Kidney (tissue), 14 donors: ENCODE measurements around the gene SETD3. TPM values are rescaled to one million over a fixed set of nuclear protein-coding genes. Genes with fewer than 3 reads are reported as not detected.

Source experiments
- DNase-seq, 5 donors: peaks; one replicate each; pipeline ENCODE4 v3.0.0-alpha.2; 2013 to 2020
- FAIRE-seq: peaks from 2 replicates; lab custom pipeline; 2012; peaks lifted over from hg19 to GRCh38; lab: Jason Lieb, UNC
- H3K27ac ChIP-seq, 2 donors: one replicate each; pipeline ENCODE4 v1.7.0; 2013; ENCODE audit warnings: low read depth in 2 of 2, low read length in 2 of 2, inconsistent platforms in 1 of 2
- H3K27me3 ChIP-seq: one replicate; pipeline ENCODE4 v1.7.1; 2013; ENCODE audit warnings: low read length, inconsistent platforms; ENCODE audit not compliant: control insufficient read depth, insufficient read depth
- H3K36me3 ChIP-seq, 3 donors: one replicate each; pipeline versions ENCODE4 v1.7.0 to v1.7.1; 2013; ENCODE audit warnings: low read length in 3 of 3, control low read depth in 1 of 3, inconsistent platforms in 1 of 3; ENCODE audit not compliant: insufficient read depth in 3 of 3, control insufficient read depth in 2 of 3
- H3K4me1 ChIP-seq, 3 donors: one replicate each; pipeline versions ENCODE4 v1.7.0 to v1.7.1; 2013; ENCODE audit warnings: low read length in 3 of 3, inconsistent platforms in 1 of 3, low read depth in 1 of 3; ENCODE audit not compliant: control insufficient read depth in 2 of 3, insufficient read depth in 2 of 3
- H3K4me3 ChIP-seq, 3 donors: one replicate each; pipeline versions ENCODE4 v1.7.0 to v1.8.1; 2013; ENCODE audit warnings: low read length in 3 of 3, control low read depth in 1 of 3, inconsistent platforms in 1 of 3
- H3K9ac ChIP-seq, 3 donors: one replicate each; pipeline versions ENCODE4 v1.7.0 to v1.7.1; 2013; ENCODE audit warnings: low read length in 3 of 3, control low read depth in 1 of 3, inconsistent platforms in 1 of 3
- H3K9me3 ChIP-seq, 3 donors: one replicate each; pipeline versions ENCODE4 v1.7.0 to v1.7.1; 2013; ENCODE audit warnings: low read length in 3 of 3, control low read depth in 1 of 3, inconsistent platforms in 1 of 3; ENCODE audit not compliant: control insufficient read depth in 2 of 3, insufficient read depth in 1 of 3
- intact Hi-C: fragments of 100-400 bp; cut with DNase I; formaldehyde crosslinking; loops from one replicate; pipeline ENCODE4 v1.11.1; 2022
- polyA plus RNA-seq: library from polyadenylated mRNA; stranded (reverse); fragments of 350-450 nt; fragmentation: Illumina TruSeq; extraction: RNeasy Lipid Tissue Mini Kit (QIAGEN cat#74804); gene quantifications from one replicate; pipeline ENCODE4 v1.2.3, GENCODE V29; 2014; ENCODE audit warnings: low read depth, low replicate concordance; ENCODE audit not compliant: insufficient read depth
- total RNA-seq: library from RNA; stranded (reverse); fragmentation: NEBNext Ultra II Directional; extraction: Animal tissue kit (Norgen Biotek cat#: 25700); gene quantifications from one replicate; pipeline ENCODE4 v1.2.1, GENCODE V29; 2021
- TF ChIP-seq, protein P1 (sequence below): IDR thresholded peaks from 3 replicates; pipeline ENCODE4 v1.5.1; 2012; ENCODE audit warnings: mild to moderate bottlenecking, moderate library complexity, borderline replicate concordance; ENCODE audit not compliant: insufficient read depth; ENCODE audit errors: extremely low read depth
- donor health status: control.
- donor health status: control.
- donor health status: control.
- donor health status: control.
- donor health status: control.
- donor health status: DM: yes; HTN: yes; CAD: no.
- donor health status: Normal renal cell carcinoma (clear cell type).

The SETD3 gene
- total and polyA plus RNA-seq, 2 donors from 2014 or later, result 74.0 to 85.6 TPM

DNA sequence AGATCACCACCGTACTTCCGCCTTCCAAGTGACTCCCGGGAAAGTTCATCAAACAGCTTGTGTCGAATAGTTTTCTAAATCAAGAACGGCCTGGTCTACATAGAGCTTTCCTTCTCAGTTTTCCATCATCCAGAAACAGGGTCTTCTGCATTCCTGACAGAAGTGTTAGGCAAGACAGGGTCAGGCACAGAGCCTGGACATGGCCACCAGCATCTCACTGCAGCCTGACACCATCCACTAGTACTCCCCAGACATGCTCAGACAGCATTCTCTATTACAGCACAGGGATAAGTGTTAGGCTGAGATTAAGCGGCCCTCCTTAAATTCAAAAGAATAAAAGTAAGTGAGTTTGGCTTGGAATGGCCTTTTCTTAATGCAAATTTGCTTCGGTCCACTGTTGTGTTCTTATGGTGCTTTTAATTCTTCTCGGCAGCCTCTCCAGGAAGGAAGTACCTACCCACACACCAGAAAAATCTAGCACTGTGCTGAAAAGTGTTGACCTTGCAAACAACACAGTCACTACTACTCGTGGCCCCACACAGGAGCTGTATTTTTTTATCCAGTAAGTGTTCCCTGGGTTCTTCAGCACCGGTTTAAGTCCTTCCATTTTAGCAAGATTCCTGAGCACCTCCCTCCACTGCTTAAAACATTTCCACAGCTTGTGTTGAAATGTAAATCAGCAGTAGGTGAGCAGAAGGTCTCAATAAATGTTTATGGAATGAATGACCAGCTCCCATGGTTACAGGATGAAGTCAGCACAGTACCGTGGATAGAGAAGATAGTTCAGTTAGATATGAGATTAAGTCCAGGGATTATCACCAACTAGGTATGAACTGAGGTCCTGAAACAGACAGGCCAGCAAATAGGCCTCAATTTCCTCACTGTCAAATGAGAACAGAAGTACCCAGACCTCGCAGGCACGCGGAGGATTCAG is 44.1 kb downstream of the SETD3 start:
- no peak for FAIRE-seq
- Histone ChIP-seq H3K36me3 (peaks cover 0 to 26% (median 7%) of the 10 kb centered on the region in 3 donors), H3K9ac (no peak overlapping the region), H3K9me3 (no peaks in the 10 kb centered on the region), H3K27ac (peak overlapping the region; percentile 6 to 39), H3K27me3 (no peaks in the 10 kb centered on the region), H3K4me3 (no peak overlapping the region), H3K4me1 (peaks cover 0 to 28% (median 14%) of the 10 kb centered on the region in 3 donors)
- TF ChIP-seq, protein P1, sequence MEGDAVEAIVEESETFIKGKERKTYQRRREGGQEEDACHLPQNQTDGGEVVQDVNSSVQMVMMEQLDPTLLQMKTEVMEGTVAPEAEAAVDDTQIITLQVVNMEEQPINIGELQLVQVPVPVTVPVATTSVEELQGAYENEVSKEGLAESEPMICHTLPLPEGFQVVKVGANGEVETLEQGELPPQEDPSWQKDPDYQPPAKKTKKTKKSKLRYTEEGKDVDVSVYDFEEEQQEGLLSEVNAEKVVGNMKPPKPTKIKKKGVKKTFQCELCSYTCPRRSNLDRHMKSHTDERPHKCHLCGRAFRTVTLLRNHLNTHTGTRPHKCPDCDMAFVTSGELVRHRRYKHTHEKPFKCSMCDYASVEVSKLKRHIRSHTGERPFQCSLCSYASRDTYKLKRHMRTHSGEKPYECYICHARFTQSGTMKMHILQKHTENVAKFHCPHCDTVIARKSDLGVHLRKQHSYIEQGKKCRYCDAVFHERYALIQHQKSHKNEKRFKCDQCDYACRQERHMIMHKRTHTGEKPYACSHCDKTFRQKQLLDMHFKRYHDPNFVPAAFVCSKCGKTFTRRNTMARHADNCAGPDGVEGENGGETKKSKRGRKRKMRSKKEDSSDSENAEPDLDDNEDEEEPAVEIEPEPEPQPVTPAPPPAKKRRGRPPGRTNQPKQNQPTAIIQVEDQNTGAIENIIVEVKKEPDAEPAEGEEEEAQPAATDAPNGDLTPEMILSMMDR, result no peak
- no peak for DNase-seq
- intact Hi-C loops, result no loop called here

DNA sequence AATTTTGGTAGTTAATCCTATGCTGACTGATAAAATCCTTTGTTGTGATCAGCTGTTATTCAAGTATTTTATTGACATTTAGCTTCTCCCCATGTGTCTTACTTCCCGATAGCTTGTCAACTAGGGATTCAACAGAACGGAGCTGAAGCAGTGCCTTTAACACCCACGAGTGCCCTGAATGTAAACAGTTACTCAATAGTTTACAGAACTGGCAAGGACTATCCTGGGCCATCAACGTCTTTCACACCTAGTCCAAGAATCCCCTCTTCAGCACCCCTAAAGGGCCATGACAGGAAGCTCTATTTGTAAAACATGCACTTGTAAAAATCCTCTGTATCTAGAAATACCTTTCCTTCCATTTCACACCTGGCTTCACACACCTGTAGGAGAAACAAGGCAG is 45.3 kb downstream of the SETD3 start:
- no peak for FAIRE-seq
- peaks cover 0 to 36% (median 20%) of the 10 kb centered on the region in 3 donors for H3K4me1 ChIP-seq
- H3K27ac ChIP-seq, result no peak overlapping the region
- no peak overlapping the region for H3K4me3 ChIP-seq
- intact Hi-C loops, result no loop called here
- TF ChIP-seq, protein P1, result no peak
- peaks cover 0 to 26% (median 7%) of the 10 kb centered on the region in 3 donors for H3K36me3 ChIP-seq
- no peaks in the 10 kb centered on the region for H3K9me3 ChIP-seq
- H3K27me3 ChIP-seq, result no peaks in the 10 kb centered on the region
- H3K9ac ChIP-seq, result no peak overlapping the region
- no peak for DNase-seq

DNA sequence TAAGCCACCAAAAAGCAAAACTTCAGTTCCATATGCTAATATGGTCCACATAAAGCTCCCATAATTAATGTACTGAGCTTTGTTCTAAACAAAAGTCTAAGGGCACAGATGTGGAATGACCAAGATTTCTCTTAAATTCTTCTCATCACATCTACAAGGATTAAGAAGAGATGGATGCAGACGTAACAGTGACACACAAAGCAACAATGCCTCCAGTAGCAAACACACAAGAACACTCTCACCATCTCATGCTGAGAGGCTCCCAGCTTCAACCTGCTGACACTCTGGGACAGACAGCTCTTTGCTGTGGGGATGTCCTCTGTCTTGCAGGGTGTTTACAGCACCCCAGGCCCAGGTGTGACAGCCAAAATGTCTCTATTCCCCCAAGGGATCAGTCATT is 48.2 kb downstream of the SETD3 start:
- no peak overlapping the region for H3K4me3 ChIP-seq
- intact Hi-C loops, result no loop called here
- peaks cover 0 to 5% (median 0%) of the 10 kb centered on the region in 3 donors for H3K9me3 ChIP-seq
- no peak for DNase-seq
- peaks cover 0 to 32% (median 23%) of the 10 kb centered on the region in 3 donors for H3K4me1 ChIP-seq
- H3K36me3 ChIP-seq, result peaks cover 3 to 27% (median 3%) of the 10 kb centered on the region in 3 donors
- FAIRE-seq, result no peak
- H3K27ac ChIP-seq, result peak overlapping the region in 1 of 2 donors; percentile 53
- no peaks in the 10 kb centered on the region for H3K27me3 ChIP-seq
- TF ChIP-seq, protein P1, result no peak
- no peak overlapping the region for H3K9ac ChIP-seq
